ENCODE measurements around the gene ARL4A.
A peak's percentile ranks its signal among the peaks of the same experiment; 100 is the strongest.

The ARL4A gene

GRCh38 chr7:12714379-12714737 lies 26.9 kb downstream of the ARL4A start:
- Histone ChIP-seq H3K9me3 (ENCODE audit: severe bottlenecking) (no peaks in the 10 kb centered on the region), H3K27ac (no peak overlapping the region), H3K36me3 (no peaks in the 10 kb centered on the region), H3K27me3 (ENCODE audit: insufficient read depth, low read depth, severe bottlenecking) (no peaks in the 10 kb centered on the region), H3K4me3 (ENCODE audit: low read depth, low read length) (no peak overlapping the region)
- TF ChIP-seq CTCF (IDR thresholded peaks at IDR 0.05; ENCODE audit: low read depth, low read length), result no peak
- DNase-seq, result no peak

DNA sequence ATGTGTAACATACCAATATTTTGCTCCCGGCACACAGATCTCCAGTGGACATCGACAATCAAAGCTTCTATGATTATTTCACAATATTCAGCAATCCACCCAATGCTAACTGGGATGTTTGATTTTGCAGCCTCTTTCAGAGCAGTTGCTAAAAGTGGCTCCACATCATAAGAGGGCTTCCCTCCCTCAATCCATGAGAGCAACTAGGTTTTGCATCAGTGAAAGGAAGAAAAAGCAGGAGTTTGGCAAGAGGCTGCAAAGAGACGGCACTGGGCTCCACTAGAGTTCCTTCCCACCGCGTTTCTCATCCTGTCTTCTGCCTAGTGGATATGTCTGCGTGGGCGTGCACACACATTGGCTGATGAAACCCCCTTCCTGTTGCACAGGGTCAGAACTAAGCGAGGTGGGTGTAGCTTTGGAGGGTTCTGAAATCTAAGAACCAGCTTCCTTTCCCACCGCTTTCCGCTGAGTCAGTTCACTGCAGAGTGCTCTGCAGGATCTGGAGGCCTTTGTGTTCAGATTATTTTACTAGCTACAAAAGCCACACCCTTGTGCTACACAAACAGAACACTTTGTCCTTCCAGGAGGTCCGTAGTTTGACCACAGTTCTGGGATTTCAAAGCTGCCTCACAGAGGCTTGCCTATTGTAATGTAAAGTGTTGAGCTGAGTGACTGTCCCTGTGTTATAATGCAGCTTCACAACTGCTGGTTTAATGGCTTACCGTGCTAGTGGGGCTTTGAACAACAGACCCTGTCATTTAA lies 28.1 kb downstream of the ARL4A start:
- Histone ChIP-seq H3K27me3 (ENCODE audit: insufficient read depth, low read depth, severe bottlenecking) (no peaks in the 10 kb centered on the region), H3K9me3 (ENCODE audit: severe bottlenecking) (no peaks in the 10 kb centered on the region), H3K4me3 (ENCODE audit: low read depth, low read length) (no peak overlapping the region), H3K27ac (no peak overlapping the region), H3K36me3 (no peaks in the 10 kb centered on the region)
- no peak for TF ChIP-seq CTCF (IDR thresholded peaks at IDR 0.05; ENCODE audit: low read depth, low read length)
- no peak for DNase-seq

GRCh38 chr7:12716134-12716681 lies 28.8 kb downstream of the ARL4A start:
- Histone ChIP-seq H3K4me3 (ENCODE audit: low read depth, low read length) (no peak overlapping the region), H3K36me3 (no peaks in the 10 kb centered on the region), H3K27me3 (ENCODE audit: insufficient read depth, low read depth, severe bottlenecking) (no peaks in the 10 kb centered on the region), H3K27ac (no peak overlapping the region), H3K9me3 (ENCODE audit: severe bottlenecking) (no peaks in the 10 kb centered on the region)
- TF ChIP-seq CTCF (IDR thresholded peaks at IDR 0.05; ENCODE audit: low read depth, low read length), result no peak
- DNase-seq, result no peak

DNA sequence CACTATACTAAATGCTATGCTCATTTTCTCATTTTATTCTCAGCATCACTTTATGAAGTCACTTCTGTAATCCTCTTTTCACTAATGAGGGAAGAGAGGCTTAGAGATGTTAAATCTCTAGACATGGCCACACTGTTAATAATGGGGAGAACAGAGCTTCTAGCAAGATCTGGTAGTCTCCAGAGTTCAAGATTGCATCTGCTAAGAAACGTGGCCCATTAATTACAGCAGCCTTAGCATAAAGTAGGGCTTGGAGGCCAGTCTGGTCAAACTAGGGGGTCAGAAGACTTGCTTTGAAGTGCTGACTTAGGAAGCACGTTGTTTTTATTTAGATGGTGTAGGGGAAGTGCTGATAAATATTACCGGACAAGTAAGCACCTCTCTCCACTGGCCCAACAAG lies 29.3 kb downstream of the ARL4A start:
- TF ChIP-seq CTCF (IDR thresholded peaks at IDR 0.05; ENCODE audit: low read depth, low read length), result no peak
- no peak overlapping the region for H3K27ac ChIP-seq
- no peaks in the 10 kb centered on the region for H3K36me3 ChIP-seq
- no peaks in the 10 kb centered on the region for H3K9me3 ChIP-seq (ENCODE audit: severe bottlenecking)
- peak; percentile 20 for DNase-seq
- no peaks in the 10 kb centered on the region for H3K27me3 ChIP-seq (ENCODE audit: insufficient read depth, low read depth, severe bottlenecking)
- no peak overlapping the region for H3K4me3 ChIP-seq (ENCODE audit: low read depth, low read length)

DNA sequence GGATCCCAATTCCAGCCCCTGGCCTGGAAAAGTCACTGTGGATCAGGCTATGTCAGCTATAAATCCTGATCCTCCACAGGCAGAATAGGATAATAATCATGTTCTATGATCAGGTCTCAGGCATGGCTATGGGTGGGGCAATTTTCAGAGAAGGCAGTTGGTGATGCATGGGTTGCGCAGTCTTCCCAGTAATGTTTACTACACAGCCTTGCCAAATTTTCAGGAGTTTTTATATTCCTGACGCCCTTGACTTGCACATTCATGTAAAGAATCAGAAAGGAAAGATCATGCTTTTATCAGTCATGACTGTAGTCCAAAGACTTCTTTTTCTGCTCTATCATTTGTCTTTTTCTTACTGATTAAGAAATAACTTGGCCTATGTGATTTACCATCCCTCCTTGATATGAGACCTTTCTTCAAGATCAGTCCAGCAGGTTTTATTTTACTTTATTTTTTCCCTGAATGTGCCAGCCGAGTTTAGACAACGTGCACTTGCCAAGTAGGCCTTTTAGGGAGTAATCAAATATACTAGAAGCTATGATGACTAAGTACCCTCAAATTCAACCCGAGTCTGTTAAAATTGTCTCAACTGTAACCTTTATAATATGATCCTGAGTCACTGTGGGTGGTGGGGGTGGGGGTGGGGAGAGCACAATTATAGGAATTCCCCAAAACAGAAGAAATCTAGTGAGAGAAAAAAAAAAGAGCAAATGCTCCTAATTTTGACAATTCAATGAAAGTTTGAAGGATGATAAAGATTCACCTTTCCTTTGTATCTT lies 31.9 kb downstream of the ARL4A start:
- DNase-seq, result no peak
- Histone ChIP-seq H3K36me3 (no peaks in the 10 kb centered on the region), H3K27me3 (ENCODE audit: insufficient read depth, low read depth, severe bottlenecking) (no peaks in the 10 kb centered on the region), H3K27ac (no peak overlapping the region), H3K4me3 (ENCODE audit: low read depth, low read length) (no peak overlapping the region), H3K9me3 (ENCODE audit: severe bottlenecking) (no peaks in the 10 kb centered on the region)
- TF ChIP-seq CTCF (IDR thresholded peaks at IDR 0.05; ENCODE audit: low read depth, low read length), result no peak
